Osteocyte (in vitro differentiated cells): Measurements from ENCODE around the gene IQCF5. TPM values are rescaled to one million over a fixed set of nuclear protein-coding genes. Genes with fewer than 3 reads are reported as not detected.

Experiments used
- DNase-seq: peaks from one replicate; pipeline ENCODE4 v3.0.0; 2021; ENCODE audit warnings: mixed read lengths; ENCODE audit not compliant: unreplicated experiment; ENCODE audit errors: extremely low spot score
- H3K27ac Mint-ChIP-seq: one replicate; pipeline ENCODE4 v1.8.0; 2021; ENCODE audit warnings: mild to moderate bottlenecking, mixed read lengths; ENCODE audit not compliant: unreplicated experiment
- H3K27me3 Mint-ChIP-seq: one replicate; pipeline ENCODE4 v1.8.0; 2021; ENCODE audit warnings: mixed read lengths; ENCODE audit not compliant: unreplicated experiment
- H3K36me3 Mint-ChIP-seq: one replicate; pipeline ENCODE4 v1.8.0; 2021; ENCODE audit warnings: mixed read lengths; ENCODE audit not compliant: unreplicated experiment
- H3K4me1 Mint-ChIP-seq: one replicate; pipeline ENCODE4 v1.8.0; 2021; ENCODE audit warnings: mixed read lengths; ENCODE audit not compliant: unreplicated experiment
- H3K4me3 Mint-ChIP-seq: one replicate; pipeline ENCODE4 v1.8.0; 2021; ENCODE audit warnings: mild to moderate bottlenecking, moderate library complexity, mixed read lengths; ENCODE audit not compliant: unreplicated experiment
- H3K9me3 Mint-ChIP-seq: one replicate; pipeline ENCODE4 v1.8.0; 2021; ENCODE audit warnings: mixed read lengths; ENCODE audit not compliant: unreplicated experiment
- total RNA-seq: library from RNA; stranded (reverse); gene quantifications from 2 replicates; pipeline ENCODE4 v1.2.1, GENCODE V29; 2021
- TF ChIP-seq, protein P1 (sequence below): fragments of 200-600 bp; sonication (generic); IDR thresholded peaks from 2 replicates; pipeline ENCODE4 v1.5.0; 2021; ENCODE audit warnings: antibody characterized with exemption, mild to moderate bottlenecking, moderate library complexity

Gene IQCF5
- total RNA-seq, 1 donor from 2014 or later = not detected

DNA sequence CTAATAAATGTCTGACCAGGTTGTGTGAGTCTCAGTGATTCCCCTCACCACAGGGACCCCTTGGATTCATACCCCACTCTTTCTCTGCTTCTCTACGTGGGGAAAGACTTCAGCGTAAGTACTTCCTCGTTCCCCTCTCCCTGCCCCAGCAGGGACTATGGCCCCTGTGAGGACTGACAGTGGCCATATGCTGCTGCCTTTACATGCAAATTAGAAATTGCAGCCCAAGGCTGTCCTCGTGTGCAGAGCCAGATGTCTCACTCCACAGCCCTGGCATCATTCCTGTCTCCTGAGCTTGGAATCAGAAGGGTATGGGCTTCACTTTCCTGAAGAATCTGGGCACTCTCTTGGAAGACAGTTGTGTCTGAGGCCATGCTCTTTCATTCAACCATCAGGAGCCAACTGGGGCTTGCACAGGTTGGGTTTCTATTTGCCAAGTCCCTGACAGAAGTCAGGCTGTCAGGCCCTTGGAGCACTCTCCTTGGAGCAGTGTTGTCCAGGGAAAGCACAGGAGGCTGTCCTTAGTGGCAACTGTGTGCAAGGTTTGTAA lies 44.5 kb downstream of the IQCF5 start:
- TF ChIP-seq, protein P1, sequence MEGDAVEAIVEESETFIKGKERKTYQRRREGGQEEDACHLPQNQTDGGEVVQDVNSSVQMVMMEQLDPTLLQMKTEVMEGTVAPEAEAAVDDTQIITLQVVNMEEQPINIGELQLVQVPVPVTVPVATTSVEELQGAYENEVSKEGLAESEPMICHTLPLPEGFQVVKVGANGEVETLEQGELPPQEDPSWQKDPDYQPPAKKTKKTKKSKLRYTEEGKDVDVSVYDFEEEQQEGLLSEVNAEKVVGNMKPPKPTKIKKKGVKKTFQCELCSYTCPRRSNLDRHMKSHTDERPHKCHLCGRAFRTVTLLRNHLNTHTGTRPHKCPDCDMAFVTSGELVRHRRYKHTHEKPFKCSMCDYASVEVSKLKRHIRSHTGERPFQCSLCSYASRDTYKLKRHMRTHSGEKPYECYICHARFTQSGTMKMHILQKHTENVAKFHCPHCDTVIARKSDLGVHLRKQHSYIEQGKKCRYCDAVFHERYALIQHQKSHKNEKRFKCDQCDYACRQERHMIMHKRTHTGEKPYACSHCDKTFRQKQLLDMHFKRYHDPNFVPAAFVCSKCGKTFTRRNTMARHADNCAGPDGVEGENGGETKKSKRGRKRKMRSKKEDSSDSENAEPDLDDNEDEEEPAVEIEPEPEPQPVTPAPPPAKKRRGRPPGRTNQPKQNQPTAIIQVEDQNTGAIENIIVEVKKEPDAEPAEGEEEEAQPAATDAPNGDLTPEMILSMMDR = no peak
- Mint-ChIP-seq H3K36me3 (no peaks in the 10 kb centered on the region), H3K9me3 (peaks cover 22% of the 10 kb centered on the region), H3K4me1 (no peaks in the 10 kb centered on the region), H3K27ac (no peak overlapping the region), H3K4me3 (no peak overlapping the region), H3K27me3 (peaks cover 2% of the 10 kb centered on the region)
- no peak for DNase-seq

DNA sequence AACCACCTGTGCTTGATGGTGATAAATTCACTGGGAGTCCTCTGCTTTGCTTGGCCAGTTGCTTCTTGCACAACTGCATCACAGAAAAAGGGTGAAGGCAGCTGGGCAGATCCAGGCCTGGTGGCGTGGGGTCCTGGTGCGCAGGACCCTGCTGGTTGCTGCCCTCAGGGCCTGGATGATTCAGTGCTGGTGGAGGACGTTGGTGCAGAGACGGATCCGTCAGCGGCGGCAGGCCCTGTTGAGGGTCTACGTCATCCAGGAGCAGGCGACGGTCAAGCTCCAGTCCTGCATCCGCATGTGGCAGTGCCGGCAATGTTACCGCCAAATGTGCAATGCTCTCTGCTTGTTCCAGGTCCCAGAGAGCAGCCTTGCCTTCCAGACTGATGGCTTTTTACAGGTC lies 45.1 kb downstream of the IQCF5 start:
- TF ChIP-seq, protein P1 = no peak

DNA sequence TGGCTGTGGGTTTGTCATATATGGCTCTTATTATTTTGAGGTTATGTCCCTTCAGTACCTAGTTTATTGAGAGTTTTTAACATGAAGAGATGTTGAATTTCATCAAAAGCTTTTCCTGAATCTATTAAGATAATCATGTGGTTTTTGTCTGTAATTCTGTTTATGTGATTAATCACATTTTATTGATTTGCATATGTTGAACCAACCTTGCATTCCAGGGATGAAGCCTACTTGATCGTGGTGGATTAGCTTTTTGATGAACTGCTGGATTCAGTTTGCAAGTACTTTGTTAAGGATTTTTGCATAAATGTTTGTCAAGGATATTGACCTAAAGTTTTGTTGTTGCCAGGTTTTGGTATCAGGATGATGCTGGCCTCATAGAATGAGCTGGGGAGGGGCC lies 47.1 kb downstream of the IQCF5 start:
- no peak for DNase-seq
- Mint-ChIP-seq H3K4me3 (no peak overlapping the region), H3K27me3 (peaks cover 6% of the 10 kb centered on the region), H3K27ac (no peak overlapping the region), H3K4me1 (no peaks in the 10 kb centered on the region), H3K36me3 (no peaks in the 10 kb centered on the region), H3K9me3 (peaks cover 18% of the 10 kb centered on the region)
- TF ChIP-seq, protein P1 = no peak

More for the DNA sequence above, 45.1 kb downstream of the IQCF5 start:
- H3K9me3 Mint-ChIP-seq = peaks cover 22% of the 10 kb centered on the region
- H3K36me3 Mint-ChIP-seq = no peaks in the 10 kb centered on the region
- H3K4me1 Mint-ChIP-seq = no peaks in the 10 kb centered on the region
- H3K27me3 Mint-ChIP-seq = peaks cover 7% of the 10 kb centered on the region
- no peak overlapping the region for H3K4me3 Mint-ChIP-seq
- no peak overlapping the region for H3K27ac Mint-ChIP-seq
- DNase-seq = no peak

Other genes starting within 250 kb of the IQCF5 start
- 63.0 and 65.2 TPM in 2 replicates for gene TEX264, start 204.3 kb downstream of the IQCF5 start, total RNA-seq
- 0.10 and 0.32 TPM in 2 replicates for gene GRM2, start 168.5 kb downstream of the IQCF5 start, total RNA-seq
- not detected in 2 replicates for gene IQCF6, start 96.4 kb downstream of the IQCF5 start, total RNA-seq
- not detected in 2 replicates for gene IQCF2, start 14.0 kb downstream of the IQCF5 start, total RNA-seq
- gene IQCF1, start 27.8 kb upstream of the IQCF5 start, total RNA-seq = not detected in 2 replicates
- gene RRP9, start 66.3 kb upstream of the IQCF5 start, total RNA-seq = 20.7 and 22.8 TPM in 2 replicates
- 12.4 and 13.4 TPM in 2 replicates for gene PARP3, start 66.8 kb upstream of the IQCF5 start, total RNA-seq
- gene GPR62, start 79.8 kb upstream of the IQCF5 start, total RNA-seq = not detected in 2 replicates
- 47.5 and 50.8 TPM in 2 replicates for gene PCBP4, start 91.9 kb upstream of the IQCF5 start, total RNA-seq
- gene ABHD14B, start 98.4 kb upstream of the IQCF5 start, total RNA-seq = 42.7 and 45.2 TPM in 2 replicates
- 12.2 and 14.6 TPM in 2 replicates for gene ABHD14A, start 99.5 kb upstream of the IQCF5 start, total RNA-seq
- 31.0 and 40.1 TPM in 2 replicates for gene ACY1, start 107.9 kb upstream of the IQCF5 start, total RNA-seq
- 881 and 957 TPM in 2 replicates for gene RPL29, start 120.3 kb upstream of the IQCF5 start, total RNA-seq
- gene DUSP7, start 181.0 kb upstream of the IQCF5 start, total RNA-seq = 19.4 and 21.2 TPM in 2 replicates